ENCODE results near the gene SERPINB6. TPM values are rescaled to one million over a fixed set of nuclear protein-coding genes. Genes with fewer than 3 reads are reported as not detected.

The SERPINB6 gene
- total RNA-seq, 1 experiment from 2014 or later: 169 TPM

- no peaks in the 10 kb centered on the region for H3K27me3 ChIP-seq (ENCODE audit: insufficient read depth, low read depth)
- no peaks in the 10 kb centered on the region for H4K20me1 ChIP-seq (ENCODE audit: insufficient read depth)
- intact Hi-C loops (cut with micrococcal nuclease; ENCODE audit: unreplicated experiment): no loop called here
- BruUV-seq (replicated peaks): no TSS peak
- H3K79me2 ChIP-seq (ENCODE audit: low read depth): no peaks in the 10 kb centered on the region
- H3K27ac ChIP-seq: no peak overlapping the region
- no peaks in the 10 kb centered on the region for H3K9me3 ChIP-seq (ENCODE audit: insufficient read depth, low read depth)
- no peak overlapping the region for H2AFZ ChIP-seq
- H3K4me3 ChIP-seq: no peak overlapping the region
- no peaks in the 10 kb centered on the region for H3K9me2 ChIP-seq (ENCODE audit: insufficient read depth)
- no peak overlapping the region for H3K4me2 ChIP-seq
- H3K4me1 ChIP-seq (replicated peaks; ENCODE audit: insufficient read depth): no peaks in the 10 kb centered on the region
- TF ChIP-seq CTCF (conservative IDR thresholded peaks at IDR 0.05): no peak
- no peak for TF ChIP-seq EZH2 (IDR thresholded peaks at IDR 0.05; ENCODE audit: low read depth)
- ChIA-PET POLR2A (ENCODE audit: unreplicated experiment) (no interaction called here), CTCF (interaction anchor here (1.3 kb wide), 1 partner anchor 35 kb away, joined by 6 read pairs; no protein-coding TSS in a partner anchor)
- H3K36me3 ChIP-seq (ENCODE audit: low read depth): peaks cover 3% of the 10 kb centered on the region; the same call in 1 of the 2 replicates
- DNase-seq: no peak
- H3F3A ChIP-seq (ENCODE audit: insufficient read depth, low read depth): no peaks in the 10 kb centered on the region
Measured at GRCh38 chr6:2953098-2953497, 18.3 kb downstream of the SERPINB6 start.

GRCh38 chr6:2952557-2953095 is 18.7 kb downstream of the SERPINB6 start:
- peaks cover 3% of the 10 kb centered on the region; the same call in 1 of the 2 replicates for H3K36me3 ChIP-seq (ENCODE audit: low read depth)
- H3K79me2 ChIP-seq (ENCODE audit: low read depth): no peaks in the 10 kb centered on the region
- H3K9me3 ChIP-seq (ENCODE audit: insufficient read depth, low read depth): no peaks in the 10 kb centered on the region
- H3K4me3 ChIP-seq: no peak overlapping the region
- H3K27me3 ChIP-seq (ENCODE audit: insufficient read depth, low read depth): no peaks in the 10 kb centered on the region
- no peak overlapping the region for H3K27ac ChIP-seq
- H3K4me2 ChIP-seq: no peak overlapping the region
- H3K4me1 ChIP-seq (replicated peaks; ENCODE audit: insufficient read depth): no peaks in the 10 kb centered on the region
- TF ChIP-seq CTCF (conservative IDR thresholded peaks at IDR 0.05) (peak; percentile 67), EZH2 (IDR thresholded peaks at IDR 0.05; ENCODE audit: low read depth) (no peak)
- H3F3A ChIP-seq (ENCODE audit: insufficient read depth, low read depth): no peaks in the 10 kb centered on the region
- no peaks in the 10 kb centered on the region for H4K20me1 ChIP-seq (ENCODE audit: insufficient read depth)
- DNase-seq: no peak
- POLR2A ChIA-PET (ENCODE audit: unreplicated experiment): no interaction called here
- intact Hi-C loops (cut with micrococcal nuclease; ENCODE audit: unreplicated experiment): no loop called here
- no peak overlapping the region for H2AFZ ChIP-seq
- no TSS peak for BruUV-seq (replicated peaks)
- H3K9me2 ChIP-seq (ENCODE audit: insufficient read depth): no peaks in the 10 kb centered on the region
- CTCF ChIA-PET: interaction anchor here (1.2 to 1.3 kb wide), 2 partner anchors 35 to 184 kb away, joined by 3 to 6 read pairs; no protein-coding TSS in a partner anchor

GRCh38 chr6:2951728-2952127 is 19.6 kb downstream of the SERPINB6 start:
- POLR2A ChIA-PET (ENCODE audit: unreplicated experiment): interaction anchor here (0.5 kb wide), 1 partner anchor 233 kb away, joined by 4 read pairs; no protein-coding TSS in a partner anchor
- Histone ChIP-seq H3K9me3 (ENCODE audit: insufficient read depth, low read depth) (no peaks in the 10 kb centered on the region), H3F3A (ENCODE audit: insufficient read depth, low read depth) (no peaks in the 10 kb centered on the region), H3K4me2 (no peak overlapping the region), H3K79me2 (ENCODE audit: low read depth) (no peaks in the 10 kb centered on the region), H3K9me2 (ENCODE audit: insufficient read depth) (no peaks in the 10 kb centered on the region), H3K4me3 (no peak overlapping the region), H3K27me3 (ENCODE audit: insufficient read depth, low read depth) (no peaks in the 10 kb centered on the region), H3K36me3 (ENCODE audit: low read depth) (peaks cover 3% of the 10 kb centered on the region; the same call in 1 of the 2 replicates), H3K4me1 (replicated peaks; ENCODE audit: insufficient read depth) (no peaks in the 10 kb centered on the region), H4K20me1 (ENCODE audit: insufficient read depth) (no peaks in the 10 kb centered on the region), H3K27ac (no peak overlapping the region), H2AFZ (no peak overlapping the region)
- intact Hi-C loops (cut with micrococcal nuclease; ENCODE audit: unreplicated experiment): no loop called here
- no peak for DNase-seq
- no TSS peak for BruUV-seq (replicated peaks)
- TF ChIP-seq EZH2 (IDR thresholded peaks at IDR 0.05; ENCODE audit: low read depth) (no peak), CTCF (conservative IDR thresholded peaks at IDR 0.05) (no peak)
- CTCF ChIA-PET: interaction anchor here (1.2 to 1.3 kb wide), 2 partner anchors 36 to 183 kb away, joined by 3 to 6 read pairs; no protein-coding TSS in a partner anchor
